H1 (cell line): ENCODE measurements around the gene TXNDC11. TPM values are rescaled to one million over a fixed set of nuclear protein-coding genes. Genes with fewer than 3 reads are reported as not detected.
A peak's percentile ranks its signal among the peaks of the same experiment; 100 is the strongest.

Source experiments
- CTCF ChIA-PET: fragments of 300-600 bp; sonication (Branson Sonifier 250); formaldehyde crosslinking; loops from one replicate; lab custom pipeline; 2021; ENCODE audit not compliant: partially characterized antibody; lab: Charles Lee
- POLR2A ChIA-PET: fragments of 300-600 bp; sonication (Branson Sonifier 250); formaldehyde crosslinking; loops from one replicate; lab custom pipeline; 2021; ENCODE audit warnings: inconsistent platforms; ENCODE audit not compliant: partially characterized antibody; lab: Charles Lee
- DNase-seq, 2 experiments: peaks; one replicate each; pipeline versions ENCODE4 v3.0.0 to v3.0.0-alpha.2; 2010 to 2022; ENCODE audit warnings: low spot score in 2 of 2, low read depth in 1 of 2, mixed read lengths in 1 of 2
- FAIRE-seq: peaks from 2 replicates; lab custom pipeline; 2011; peaks lifted over from hg19 to GRCh38; lab: Jason Lieb, UNC
- H2AFZ ChIP-seq: 2 replicates; pipeline ENCODE4 v1.8.1; 2012; ENCODE audit warnings: low read length, inconsistent platforms
- H2AK5ac ChIP-seq: 2 replicates; pipeline ENCODE4 v1.6.1; 2013; ENCODE audit warnings: low read depth, low read length
- H2BK120ac ChIP-seq: replicated peaks from 2 replicates; pipeline ENCODE3; 2013; ENCODE audit warnings: low read depth, low read length, inconsistent platforms
- H2BK12ac ChIP-seq: 2 replicates; pipeline ENCODE4 v1.6.1; 2013; ENCODE audit warnings: low read depth, low read length
- H2BK15ac ChIP-seq: 2 replicates; pipeline ENCODE4 v1.6.1; 2013; ENCODE audit warnings: low read length
- H2BK20ac ChIP-seq: 2 replicates; pipeline ENCODE4 v1.6.1; 2013; ENCODE audit warnings: low read length
- H2BK5ac ChIP-seq: 2 replicates; pipeline ENCODE4 v1.6.1; 2013; ENCODE audit warnings: low read depth, low read length
- H3K14ac ChIP-seq: 2 replicates; pipeline ENCODE4 v1.6.1; 2013; ENCODE audit warnings: inconsistent platforms; ENCODE audit not compliant: insufficient read length
- H3K18ac ChIP-seq: 2 replicates; pipeline ENCODE4 v1.6.1; 2013; ENCODE audit warnings: low read length; ENCODE audit errors: extremely low read depth
- H3K23ac ChIP-seq: 2 replicates; pipeline ENCODE4 v1.6.1; 2013; ENCODE audit warnings: inconsistent platforms; ENCODE audit not compliant: insufficient read length
- H3K23me2 ChIP-seq: 2 replicates; pipeline ENCODE4 v1.6.1; 2013; ENCODE audit warnings: low read depth, low read length
- H3K27ac ChIP-seq: 2 replicates; pipeline ENCODE4 v1.6.1; 2011; ENCODE audit warnings: low read depth, low read length, inconsistent platforms
- H3K27me3 ChIP-seq, 4 experiments: replicated peaks in 1 of 4; 1 replicate in 1 of 4; 2 replicates in 3 of 4; pipeline versions ENCODE4 v1.6.1 to v1.8.1; 2011 to 2013; ENCODE audit warnings: low read length in 3 of 4, mild to moderate bottlenecking in 3 of 4, inconsistent platforms in 2 of 4, mixed read lengths in 2 of 4, moderate library complexity in 1 of 4; ENCODE audit not compliant: control insufficient read depth in 3 of 4, insufficient read depth in 3 of 4; ENCODE audit errors: extremely low read depth in 1 of 4
- H3K36me3 ChIP-seq, 4 experiments: 2 replicates each; pipeline versions ENCODE4 v1.6.1 to v1.8.1; 2011 to 2013; ENCODE audit warnings: mild to moderate bottlenecking in 4 of 4, low read length in 3 of 4, moderate library complexity in 2 of 4, control low read depth in 1 of 4, inconsistent platforms in 1 of 4; ENCODE audit not compliant: insufficient read depth in 4 of 4, control insufficient read depth in 2 of 4
- H3K4ac ChIP-seq: replicated peaks from 2 replicates; pipeline ENCODE3; 2013; ENCODE audit warnings: low read length, low read depth, mixed read lengths, inconsistent platforms; ENCODE audit not compliant: insufficient read length
- H3K4me1 ChIP-seq, 4 experiments: replicated peaks in 1 of 4; 1 replicate in 1 of 4; 2 replicates in 3 of 4; pipeline versions ENCODE4 v1.6.1 to v1.8.1; 2011 to 2013; ENCODE audit warnings: low read length in 3 of 4, inconsistent platforms in 2 of 4, mixed read lengths in 1 of 4; ENCODE audit not compliant: insufficient read depth in 4 of 4, control insufficient read depth in 3 of 4
- H3K4me2 ChIP-seq, 2 experiments: 2 replicates each; pipeline versions ENCODE4 v1.6.1 to v1.8.1; 2011 to 2013; ENCODE audit warnings: low read depth in 2 of 2, low read length in 2 of 2, control low read depth in 1 of 2, inconsistent platforms in 1 of 2, mild to moderate bottlenecking in 1 of 2; ENCODE audit not compliant: insufficient read depth in 1 of 2
- H3K4me3 ChIP-seq, 4 experiments: fragments of 200-600, 300-600 bp in 1 of 4; sonication (generic), shearing (Covaris generic), sonication (Bioruptor Twin) in 1 of 4; 2 replicates each; pipeline versions ENCODE4 v1.5.1 to v1.8.1; 2011 to 2016; ENCODE audit warnings: low read length in 4 of 4, low read depth in 3 of 4, control low read depth in 2 of 4, inconsistent platforms in 2 of 4, mild to moderate bottlenecking in 2 of 4, mixed read lengths in 1 of 4, moderate library complexity in 1 of 4; ENCODE audit not compliant: insufficient read depth in 2 of 4; ENCODE audit errors: extremely low read depth in 1 of 4
- H3K56ac ChIP-seq: replicated peaks from 2 replicates; pipeline ENCODE3; 2013; ENCODE audit warnings: low read depth, mild to moderate bottlenecking, mixed read lengths, low read length, inconsistent platforms; ENCODE audit not compliant: insufficient read length
- H3K79me1 ChIP-seq: 2 replicates; pipeline ENCODE4 v1.6.1; 2013; ENCODE audit warnings: low read depth, low read length, control low read depth
- H3K79me2 ChIP-seq, 2 experiments: 2 replicates each; pipeline versions ENCODE4 v1.6.1 to v1.8.1; 2012 to 2013; ENCODE audit warnings: low read length in 2 of 2, mild to moderate bottlenecking in 2 of 2, inconsistent platforms in 1 of 2; ENCODE audit not compliant: insufficient read depth in 2 of 2, control insufficient read depth in 1 of 2
- H3K9ac ChIP-seq, 4 experiments: replicated peaks in 1 of 4; 1 replicate in 1 of 4; 2 replicates in 3 of 4; pipeline versions ENCODE4 v1.6.1 to v1.8.1; 2011 to 2013; ENCODE audit warnings: low read depth in 3 of 4, low read length in 3 of 4, control low read depth in 2 of 4, mild to moderate bottlenecking in 2 of 4, moderate library complexity in 2 of 4, inconsistent platforms in 1 of 4; ENCODE audit errors: extremely low read depth in 1 of 4
- H3K9me3 ChIP-seq, 2 experiments: 2 replicates each; pipeline versions ENCODE4 v1.6.1 to v1.8.1; 2012 to 2013; ENCODE audit warnings: mild to moderate bottlenecking in 2 of 2, moderate library complexity in 2 of 2, control low read depth in 1 of 2, inconsistent platforms in 1 of 2, low read depth in 1 of 2, low read length in 1 of 2, mixed read lengths in 1 of 2; ENCODE audit not compliant: insufficient read depth in 2 of 2
- H4K20me1 ChIP-seq, 2 experiments: replicated peaks in 1 of 2; 2 replicates each; pipeline versions ENCODE3 to v1.8.1; 2011 to 2013; ENCODE audit warnings: inconsistent platforms in 2 of 2, low read length in 2 of 2, mild to moderate bottlenecking in 1 of 2; ENCODE audit not compliant: insufficient read depth in 2 of 2, control insufficient read depth in 1 of 2
- H4K5ac ChIP-seq: 2 replicates; pipeline ENCODE4 v1.6.1; 2013; ENCODE audit warnings: low read length, low read depth, mixed read lengths, inconsistent platforms; ENCODE audit not compliant: insufficient read length
- H4K8ac ChIP-seq: 2 replicates; pipeline ENCODE4 v1.8.0; 2013; ENCODE audit warnings: mild to moderate bottlenecking, moderate library complexity, low read length, inconsistent platforms; ENCODE audit not compliant: insufficient read depth; ENCODE audit errors: extremely low read depth
- H4K91ac ChIP-seq: replicated peaks from 2 replicates; pipeline ENCODE3; 2013; ENCODE audit warnings: low read length, mixed read lengths, inconsistent platforms; ENCODE audit not compliant: insufficient read length
- CBX8 ChIP-seq: fragments of 300-800, 300-1000 bp; sonication (generic); IDR thresholded peaks from 2 replicates; pipeline ENCODE4 v1.7.1; 2016; ENCODE audit warnings: low read depth, low read length, borderline replicate concordance
- CHD2 ChIP-seq: IDR thresholded peaks from 2 replicates; pipeline ENCODE4 v1.6.1; 2012; ENCODE audit warnings: low read length, improper control_type of control experiment
- EGR1 ChIP-seq: IDR thresholded peaks from 2 replicates; pipeline ENCODE4 v1.6.1; 2011; ENCODE audit warnings: low read depth, low read length, borderline replicate concordance
- GABPA ChIP-seq: IDR thresholded peaks from 2 replicates; pipeline ENCODE4 v1.6.1; 2011; ENCODE audit warnings: mild to moderate bottlenecking, low read length, moderate library complexity, borderline replicate concordance; ENCODE audit not compliant: insufficient read depth
- POLR2AphosphoS5 ChIP-seq: IDR thresholded peaks from 2 replicates; pipeline ENCODE4 v1.6.1; 2011; ENCODE audit warnings: low read depth, low read length
- WGBS, 2 experiments: shearing (Covaris generic) in 1 of 2; methylation state at CpG; one replicate each; pipeline versions ENCODE4 v1.1.6 to v1.1.7; 2013 to 2015; ENCODE audit warnings: low lambda C conversion rate in 2 of 2, mixed read lengths in 2 of 2, inconsistent platforms in 1 of 2, low coverage in 1 of 2, missing lambda C conversion rate in 1 of 2; ENCODE audit not compliant: insufficient replicate concordance in 2 of 2, insufficient coverage in 1 of 2, insufficient read length in 1 of 2; ENCODE audit errors: extremely low coverage in 1 of 2, missing lambda C conversion rate in 1 of 2; 5-methylcytosine and 5-hydroxymethylcytosine counted together
- polyA plus RNA-seq, 7 experiments: library from polyadenylated mRNA; depleted of rRNA in 3 of 7; stranded (reverse) in 5 of 7; unstranded in 2 of 7; fragments of >200 nt in 5 of 7; fragments of 200-250 nt in 2 of 7; gene quantifications; 1 replicate in 5 of 7; 2 replicates in 1 of 7; 4 replicates in 1 of 7; pipeline versions ENCODE4 v1.2.1 to v1.2.3, GENCODE V29; 2011 to 2013; ENCODE audit warnings: missing spikeins in 2 of 7, mixed read lengths in 2 of 7
- total RNA-seq: library from RNA; stranded (reverse); fragmentation: NEBNext Ultra II Directional; extraction: Animal tissue kit (Norgen Biotek cat#: 25700); gene quantifications from 2 replicates; pipeline ENCODE4 v1.2.1, GENCODE V29; 2021

TXNDC11 gene
- total and polyA plus RNA-seq, 2 of the 8 experiments (the other 6 are each of a cell fraction or from before 2014, with no cell fraction given): 13.5 to 13.8 TPM

DNA sequence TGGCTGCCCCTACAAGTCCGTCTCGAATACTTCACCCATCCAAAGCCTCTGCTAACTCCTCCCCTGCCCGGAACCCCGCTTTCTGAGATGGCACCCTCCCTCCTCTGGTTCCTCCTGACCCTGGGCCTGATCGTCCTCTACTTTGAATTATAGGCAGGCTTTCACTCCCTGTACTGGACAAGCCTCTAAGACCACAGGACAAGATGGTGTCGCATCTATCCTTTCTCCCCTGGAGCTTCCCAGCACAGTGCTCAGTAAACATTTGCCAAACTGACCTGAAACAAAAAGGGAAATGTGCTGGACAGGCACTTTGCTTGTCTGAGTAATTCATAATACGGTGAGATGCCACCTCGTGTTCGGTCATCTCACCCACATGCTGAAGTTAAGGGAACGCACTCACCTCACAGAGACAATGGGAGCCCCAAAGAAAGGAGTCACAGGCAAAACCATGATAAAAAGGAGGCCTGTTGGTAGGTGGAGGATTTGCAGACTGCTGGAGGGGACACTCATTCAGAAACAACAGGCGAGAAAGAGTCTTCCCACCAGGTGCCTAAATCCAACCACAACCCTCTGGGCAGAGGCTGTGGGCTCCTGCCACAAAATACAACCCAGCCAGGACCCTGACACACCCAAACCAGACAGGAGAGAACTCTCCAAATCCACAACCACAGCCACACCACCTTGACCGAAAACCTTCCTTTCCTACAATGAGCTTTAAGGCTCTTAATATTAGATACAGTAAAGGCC lies 46.2 kb downstream of the TXNDC11 start:
- Histone ChIP-seq H3K18ac (no peak overlapping the region), H3K4me3 (no peak overlapping the region), H3K4me1 (no peaks in the 10 kb centered on the region), H3K9ac (0 out of 7 replicates have a peak overlapping the region, but pooled peaks of 1 of the 4 experiments have one; percentile 14), H2BK120ac (no peak overlapping the region), H3K27me3 (no peaks in the 10 kb centered on the region), H3K36me3 (peaks cover 0 to 17% (median 8%) of the 10 kb centered on the region in 4 experiments; a peak in 6 of 8 replicates), H3K56ac (no peak overlapping the region), H3K23ac (no peak overlapping the region), H2BK12ac (no peak overlapping the region), H2BK15ac (no peak overlapping the region), H2AK5ac (no peak overlapping the region), H2AFZ (no peak overlapping the region), H3K27ac (no peak overlapping the region), H3K23me2 (no peaks in the 10 kb centered on the region), H4K91ac (no peak overlapping the region), H3K79me1 (peaks cover 5% of the 10 kb centered on the region), H3K9me3 (no peaks in the 10 kb centered on the region), H4K5ac (no peak overlapping the region), H2BK5ac (no peak overlapping the region), H4K20me1 (peaks cover 2% of the 10 kb centered on the region in 2 experiments), H3K14ac (no peak overlapping the region), H3K4me2 (no peak overlapping the region), H4K8ac (no peak overlapping the region), H2BK20ac (no peak overlapping the region), H3K4ac (no peak overlapping the region), H3K79me2 (no peaks in the 10 kb centered on the region)
- ChIA-PET CTCF (interaction anchor here (1.2 to 2.5 kb wide), 4 partner anchors 14 to 291 kb away, joined by 3 to 17 read pairs (median 7); no protein-coding TSS in a partner anchor), POLR2A (interaction anchor here (1.7 kb wide), 1 partner anchor 8 kb away, joined by 6 read pairs; no protein-coding TSS in a partner anchor)
- WGBS, 2 experiments: 95% methylated on average over 11 of the region's 12 CpGs; no CpG with 5 or more reads in 1 of the 2 experiments
- FAIRE-seq: no peak
- no peak for DNase-seq
- TF ChIP-seq GABPA: no peak
- TF ChIP-seq EGR1: no peak
- no peak for TF ChIP-seq CBX8
- TF ChIP-seq POLR2AphosphoS5: no peak
- no peak for TF ChIP-seq CHD2
